HepG2 (cell line): ENCODE results near the gene MAP3K3. TPM values are rescaled to one million over a fixed set of nuclear protein-coding genes. Genes with fewer than 3 reads are reported as not detected.

Experiments
- ARHGAP35 ChIP-seq: sonication (generic); formaldehyde crosslinking; IDR thresholded peaks from 2 replicates; pipeline ENCODE4 v1.9.0; 2022; ENCODE audit warnings: mild to moderate bottlenecking, inconsistent platforms, moderate library complexity, missing genetic modification reagents, borderline replicate concordance
- ARNT ChIP-seq: fragments of 450-650 bp; IDR thresholded peaks from 2 replicates; pipeline ENCODE4 v1.6.1; 2017
- BORCS8-MEF2B ChIP-seq: sonication (generic); formaldehyde crosslinking; IDR thresholded peaks from 2 replicates; pipeline ENCODE4 v1.8.0; 2022; ENCODE audit warnings: mild to moderate bottlenecking, missing genetic modification reagents
- MEIS2 ChIP-seq: sonication (generic); formaldehyde crosslinking; IDR thresholded peaks from 2 replicates; pipeline ENCODE4 v1.9.0; 2021; ENCODE audit warnings: mild to moderate bottlenecking, missing genetic modification reagents
- MIER2 ChIP-seq: IDR thresholded peaks from 2 replicates; pipeline ENCODE4 v1.6.1; 2016; ENCODE audit warnings: missing biosample characterization, missing genetic modification reagents
- MIXL1 ChIP-seq: IDR thresholded peaks from 2 replicates; pipeline ENCODE4 v1.6.1; 2016
- NBN ChIP-seq: fragments of 450-650 bp; conservative IDR thresholded peaks from 2 replicates; pipeline ENCODE4 v1.6.1; 2017
- SP5 ChIP-seq: IDR thresholded peaks from 2 replicates; pipeline ENCODE4 v1.6.1; 2016; ENCODE audit warnings: low read depth, borderline replicate concordance
- STAG1 ChIP-seq: sonication (generic); formaldehyde crosslinking; IDR thresholded peaks from 2 replicates; pipeline ENCODE4 v1.4.0; 2020; ENCODE audit warnings: missing genetic modification reagents
- TBX2 ChIP-seq: sonication (generic); formaldehyde crosslinking; IDR thresholded peaks from 2 replicates; pipeline ENCODE4 v1.5.0; 2020; ENCODE audit warnings: missing genetic modification reagents, mild to moderate bottlenecking, borderline replicate concordance
- ZBTB26 ChIP-seq: IDR thresholded peaks from 2 replicates; pipeline ENCODE4 v1.6.1; 2016; ENCODE audit warnings: missing compliant biosample characterization, missing genetic modification reagents, borderline replicate concordance
- ZC3H13 ChIP-seq: sonication (generic); formaldehyde crosslinking; IDR thresholded peaks from 2 replicates; pipeline ENCODE4 v1.8.1; 2023; ENCODE audit warnings: mild to moderate bottlenecking, missing genetic modification reagents, moderate library complexity
- ZMYM4 ChIP-seq: sonication (generic); formaldehyde crosslinking; IDR thresholded peaks from 2 replicates; pipeline ENCODE4 v1.8.1; 2023; ENCODE audit warnings: mild to moderate bottlenecking, missing genetic modification reagents
- ZNF263 ChIP-seq: sonication (generic); formaldehyde crosslinking; IDR thresholded peaks from 2 replicates; pipeline ENCODE4 v1.4.0; 2020; ENCODE audit warnings: missing genetic modification reagents
- ZNF274 ChIP-seq: sonication (generic); formaldehyde crosslinking; IDR thresholded peaks from 2 replicates; pipeline ENCODE4 v1.5.1; 2020; ENCODE audit warnings: mild to moderate bottlenecking, missing genetic modification reagents
- ZNF639 ChIP-seq: conservative IDR thresholded peaks from 2 replicates; pipeline ENCODE4 v1.6.1; 2018; ENCODE audit warnings: missing genetic modification reagents
- ZNF770 ChIP-seq: sonication (generic); formaldehyde crosslinking; IDR thresholded peaks from 2 replicates; pipeline ENCODE4 v1.5.0; 2020; ENCODE audit warnings: mild to moderate bottlenecking, missing genetic modification reagents
- polyA plus RNA-seq, 8 experiments: library from polyadenylated mRNA; depleted of rRNA in 3 of 8; stranded (reverse) in 7 of 8; unstranded in 1 of 8; fragments of >200 nt; fragmentation: Illumina TruSeq in 4 of 8; extraction: Trizol in 4 of 8; gene quantifications; 2 replicates each; pipeline versions ENCODE4 v1.2.1 to v1.2.3, GENCODE V29; 2011 to 2016; ENCODE audit warnings: low read depth in 4 of 8, missing spikeins in 1 of 8, mixed read lengths in 1 of 8; ENCODE audit not compliant: insufficient read depth in 1 of 8
- total RNA-seq, 5 experiments: library from RNA; depleted of rRNA; stranded (reverse); fragments of >200 nt; fragmentation: Illumina TruSeq; extraction: Trizol; gene quantifications; 2 replicates each; pipeline ENCODE4 v1.2.3, GENCODE V29; 2016; ENCODE audit warnings: low read depth in 1 of 5
- TF ChIP-seq, protein P1 (sequence below): sonication (generic); formaldehyde crosslinking; IDR thresholded peaks from 2 replicates; pipeline ENCODE4 v1.8.1; 2022; ENCODE audit warnings: low read depth, mild to moderate bottlenecking, missing genetic modification reagents
- TF ChIP-seq, protein P2 (sequence below): IDR thresholded peaks from 2 replicates; pipeline ENCODE4 v1.6.1; 2012; ENCODE audit warnings: inconsistent platforms
- TF ChIP-seq, protein P3 (sequence below): sonication (generic); formaldehyde crosslinking; IDR thresholded peaks from 2 replicates; pipeline ENCODE4 v1.4.0; 2020; ENCODE audit warnings: mild to moderate bottlenecking, missing genetic modification reagents

MAP3K3 gene
- total and polyA plus RNA-seq, 2 of the 13 experiments (the other 11 are each of a cell fraction or from before 2014, with no cell fraction given), result 17.7 to 21.8 TPM

DNA sequence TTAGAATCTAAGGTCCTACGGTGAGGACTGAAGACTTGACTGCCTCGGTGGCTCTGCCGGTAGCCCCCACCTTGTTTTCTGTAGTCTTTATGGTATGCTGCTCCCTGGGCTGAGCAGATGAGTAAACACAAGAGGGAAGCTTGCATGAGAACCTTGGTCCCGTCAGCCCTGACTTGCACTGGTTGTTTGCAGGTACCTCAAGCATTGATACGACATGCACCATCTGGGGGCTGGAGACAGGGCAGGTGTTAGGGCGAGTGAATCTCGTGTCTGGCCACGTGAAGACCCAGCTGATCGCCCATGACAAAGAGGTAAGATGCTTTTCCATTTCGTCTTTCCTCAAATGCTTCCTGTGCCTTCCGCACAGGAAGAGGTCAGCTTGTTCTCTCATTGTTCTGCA is 42.6 kb upstream of the MAP3K3 start (continued):
- TF ChIP-seq ARHGAP35 (CRISPR knock-in tag) (0 out of 2 replicates have a peak, but pooled peaks have one; percentile 67), ZBTB26 (CRISPR knock-in tag) (peak; percentile 55; the same call in 1 of the 2 replicates), NBN (no peak), STAG1 (CRISPR knock-in tag) (peak; percentile 10; the same call in 1 of the 2 replicates), MEIS2 (peak; percentile 53; the same call in 1 of the 2 replicates), BORCS8-MEF2B (CRISPR knock-in tag) (peak; percentile 74; the same call in 1 of the 2 replicates), ZNF770 (CRISPR knock-in tag) (0 out of 2 replicates have a peak, but pooled peaks have one; percentile 8), MIER2 (CRISPR knock-in tag) (peak; percentile 60; the same call in 1 of the 2 replicates), TBX2 (peak; percentile 79; the same call in 1 of the 2 replicates), SP5 (CRISPR knock-in tag) (0 out of 2 replicates have a peak, but pooled peaks have one; percentile 19), ZNF274 (CRISPR knock-in tag) (peak; percentile 79; the same call in 1 of the 2 replicates), ZMYM4 (CRISPR knock-in tag) (peak; percentile 76), ZC3H13 (0 out of 2 replicates have a peak, but pooled peaks have one; percentile 3), ZNF263 (0 out of 2 replicates have a peak, but pooled peaks have one; percentile 13), ZNF639 (CRISPR knock-in tag) (peak; percentile 46; the same call in 1 of the 2 replicates), MIXL1 (CRISPR knock-in tag) (peak; percentile 71; the same call in 1 of the 2 replicates), ARNT (no peak)
- TF ChIP-seq, protein P1, sequence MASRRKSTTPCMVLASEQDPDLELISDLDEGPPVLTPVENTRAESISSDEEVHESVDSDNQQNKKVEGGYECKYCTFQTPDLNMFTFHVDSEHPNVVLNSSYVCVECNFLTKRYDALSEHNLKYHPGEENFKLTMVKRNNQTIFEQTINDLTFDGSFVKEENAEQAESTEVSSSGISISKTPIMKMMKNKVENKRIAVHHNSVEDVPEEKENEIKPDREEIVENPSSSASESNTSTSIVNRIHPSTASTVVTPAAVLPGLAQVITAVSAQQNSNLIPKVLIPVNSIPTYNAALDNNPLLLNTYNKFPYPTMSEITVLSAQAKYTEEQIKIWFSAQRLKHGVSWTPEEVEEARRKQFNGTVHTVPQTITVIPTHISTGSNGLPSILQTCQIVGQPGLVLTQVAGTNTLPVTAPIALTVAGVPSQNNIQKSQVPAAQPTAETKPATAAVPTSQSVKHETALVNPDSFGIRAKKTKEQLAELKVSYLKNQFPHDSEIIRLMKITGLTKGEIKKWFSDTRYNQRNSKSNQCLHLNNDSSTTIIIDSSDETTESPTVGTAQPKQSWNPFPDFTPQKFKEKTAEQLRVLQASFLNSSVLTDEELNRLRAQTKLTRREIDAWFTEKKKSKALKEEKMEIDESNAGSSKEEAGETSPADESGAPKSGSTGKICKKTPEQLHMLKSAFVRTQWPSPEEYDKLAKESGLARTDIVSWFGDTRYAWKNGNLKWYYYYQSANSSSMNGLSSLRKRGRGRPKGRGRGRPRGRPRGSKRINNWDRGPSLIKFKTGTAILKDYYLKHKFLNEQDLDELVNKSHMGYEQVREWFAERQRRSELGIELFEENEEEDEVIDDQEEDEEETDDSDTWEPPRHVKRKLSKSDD, result 0 out of 2 replicates have a peak, but pooled peaks have one; percentile 50
- TF ChIP-seq, protein P2, sequence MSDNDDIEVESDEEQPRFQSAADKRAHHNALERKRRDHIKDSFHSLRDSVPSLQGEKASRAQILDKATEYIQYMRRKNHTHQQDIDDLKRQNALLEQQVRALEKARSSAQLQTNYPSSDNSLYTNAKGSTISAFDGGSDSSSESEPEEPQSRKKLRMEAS, result peak; percentile 86
- TF ChIP-seq, protein P3, sequence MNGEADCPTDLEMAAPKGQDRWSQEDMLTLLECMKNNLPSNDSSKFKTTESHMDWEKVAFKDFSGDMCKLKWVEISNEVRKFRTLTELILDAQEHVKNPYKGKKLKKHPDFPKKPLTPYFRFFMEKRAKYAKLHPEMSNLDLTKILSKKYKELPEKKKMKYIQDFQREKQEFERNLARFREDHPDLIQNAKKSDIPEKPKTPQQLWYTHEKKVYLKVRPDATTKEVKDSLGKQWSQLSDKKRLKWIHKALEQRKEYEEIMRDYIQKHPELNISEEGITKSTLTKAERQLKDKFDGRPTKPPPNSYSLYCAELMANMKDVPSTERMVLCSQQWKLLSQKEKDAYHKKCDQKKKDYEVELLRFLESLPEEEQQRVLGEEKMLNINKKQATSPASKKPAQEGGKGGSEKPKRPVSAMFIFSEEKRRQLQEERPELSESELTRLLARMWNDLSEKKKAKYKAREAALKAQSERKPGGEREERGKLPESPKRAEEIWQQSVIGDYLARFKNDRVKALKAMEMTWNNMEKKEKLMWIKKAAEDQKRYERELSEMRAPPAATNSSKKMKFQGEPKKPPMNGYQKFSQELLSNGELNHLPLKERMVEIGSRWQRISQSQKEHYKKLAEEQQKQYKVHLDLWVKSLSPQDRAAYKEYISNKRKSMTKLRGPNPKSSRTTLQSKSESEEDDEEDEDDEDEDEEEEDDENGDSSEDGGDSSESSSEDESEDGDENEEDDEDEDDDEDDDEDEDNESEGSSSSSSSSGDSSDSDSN, result peak; percentile 63; the same call in 1 of the 2 replicates
